Kasumi-1 (cell line): ENCODE measurements around the gene NUP54.

Experiments
- DNase-seq, 2 experiments: peaks; one replicate each; lab custom pipeline; 2025; lab: John Stamatoyannopoulos, UW

The NUP54 gene

DNA sequence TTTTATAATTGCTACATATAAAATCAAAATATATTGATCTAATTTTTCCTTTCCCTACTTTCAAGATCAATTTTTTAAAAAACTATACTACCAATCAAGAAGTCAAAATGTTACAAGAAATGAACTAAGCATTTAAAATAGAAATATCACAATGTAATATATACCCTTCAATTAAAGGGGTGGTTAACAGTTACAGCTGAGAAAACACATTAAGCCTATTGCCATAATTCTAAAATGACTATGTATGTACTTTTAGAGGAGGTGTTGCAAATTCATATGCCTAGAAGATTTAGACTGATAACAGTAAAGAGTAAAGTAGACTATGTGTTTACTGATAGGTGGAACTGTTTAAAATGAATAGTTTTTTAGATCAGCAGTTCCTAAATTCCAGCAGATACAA is 3.7 kb downstream of the NUP54 start:
- DNase-seq: no peak

DNA sequence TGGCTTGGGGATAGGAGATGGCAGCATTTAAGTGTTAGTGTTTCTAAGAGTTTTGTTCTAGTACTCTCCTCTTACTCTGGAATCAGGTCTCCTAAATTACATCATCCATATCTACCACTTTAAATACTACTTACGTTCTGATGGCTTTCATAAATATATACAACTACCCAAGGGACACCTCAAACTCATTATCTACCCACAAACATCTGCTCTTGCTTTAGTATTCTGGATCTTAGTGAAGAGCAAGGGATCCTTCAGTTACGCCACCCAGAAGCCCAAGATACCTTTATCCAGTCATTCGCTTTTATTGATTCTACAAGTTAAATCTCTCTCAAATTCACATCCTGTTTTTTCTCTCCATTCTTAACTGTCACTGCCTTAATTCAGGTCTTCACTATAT is 7.0 kb downstream of the NUP54 start:
- DNase-seq: no peak

DNA sequence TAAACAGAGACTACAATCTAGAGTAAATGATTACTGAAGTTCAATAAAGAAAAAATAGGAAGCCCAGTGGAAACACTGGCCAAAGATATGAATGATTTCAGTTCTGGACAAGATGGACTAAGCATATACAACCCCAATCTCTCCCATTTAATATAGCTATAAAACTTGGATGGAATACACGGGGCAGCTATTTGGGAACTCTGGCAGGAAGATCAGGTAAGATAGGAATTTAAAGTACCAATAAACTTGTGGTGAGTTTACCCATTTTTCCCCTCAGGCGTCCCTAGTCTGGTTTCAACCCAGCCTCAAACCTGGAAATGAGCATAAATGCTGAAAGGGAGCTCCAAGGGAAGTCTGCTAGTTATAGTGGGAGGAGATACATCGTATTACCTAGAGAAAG is 20.4 kb downstream of the NUP54 start:
- no peak for DNase-seq

DNA sequence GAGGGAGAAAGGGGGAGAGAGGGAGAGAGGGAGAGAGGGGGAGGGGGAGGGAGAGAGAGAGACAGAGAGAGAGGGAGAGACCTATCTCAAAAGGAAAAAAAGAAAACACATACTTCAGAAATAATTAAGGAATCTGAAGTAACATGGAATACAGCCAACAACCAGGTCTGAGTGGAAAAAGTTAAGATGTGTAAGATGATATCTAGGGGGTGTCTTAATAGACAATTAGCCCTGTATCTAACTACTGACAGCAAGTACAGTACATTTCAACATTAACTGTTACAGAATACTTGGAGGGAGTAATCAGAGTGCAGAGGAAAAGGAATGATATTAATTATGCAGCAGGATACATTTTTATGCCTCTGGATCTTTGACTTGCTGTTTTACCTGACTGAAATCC is 22.4 kb downstream of the NUP54 start:
- no peak for DNase-seq

DNA sequence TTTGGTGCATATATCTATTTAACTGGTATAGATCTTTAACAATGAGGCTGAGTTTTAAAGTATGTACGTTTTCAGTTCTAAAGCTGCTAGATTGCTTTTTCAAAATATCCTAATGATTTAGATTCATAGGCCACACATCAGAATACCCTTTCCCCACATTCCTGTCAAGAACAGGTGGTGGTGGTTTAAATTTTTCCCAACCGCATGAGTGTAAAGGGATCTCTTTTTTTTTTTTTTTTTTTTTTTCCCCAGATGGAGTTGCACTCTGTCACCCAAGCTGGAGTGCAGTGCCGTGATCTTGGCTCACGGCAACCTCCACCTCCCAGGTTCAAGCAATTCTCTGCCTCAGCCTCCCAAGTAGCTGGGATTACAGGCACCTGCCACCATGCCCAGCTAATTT is 28.0 kb downstream of the NUP54 start:
- DNase-seq: no peak

DNA sequence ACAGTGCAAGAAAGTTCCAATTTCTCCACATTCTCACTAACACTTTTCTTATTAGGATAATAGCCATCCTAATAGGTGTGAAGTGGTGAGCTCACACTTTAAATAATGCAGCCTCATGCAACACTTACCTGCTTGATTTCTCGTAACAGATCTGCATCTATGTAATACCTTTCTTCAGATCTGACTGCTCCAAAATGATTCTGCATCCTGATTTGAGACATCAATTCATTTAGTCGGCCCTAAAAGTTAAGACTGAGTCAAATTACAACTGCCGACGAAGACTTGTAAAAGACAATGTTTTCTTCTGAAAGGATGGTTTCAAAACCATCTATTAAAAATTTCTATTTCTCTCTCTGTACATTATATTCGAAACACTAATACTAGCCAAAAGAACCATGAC is 30.7 kb downstream of the NUP54 start:
- DNase-seq: no peak

DNA sequence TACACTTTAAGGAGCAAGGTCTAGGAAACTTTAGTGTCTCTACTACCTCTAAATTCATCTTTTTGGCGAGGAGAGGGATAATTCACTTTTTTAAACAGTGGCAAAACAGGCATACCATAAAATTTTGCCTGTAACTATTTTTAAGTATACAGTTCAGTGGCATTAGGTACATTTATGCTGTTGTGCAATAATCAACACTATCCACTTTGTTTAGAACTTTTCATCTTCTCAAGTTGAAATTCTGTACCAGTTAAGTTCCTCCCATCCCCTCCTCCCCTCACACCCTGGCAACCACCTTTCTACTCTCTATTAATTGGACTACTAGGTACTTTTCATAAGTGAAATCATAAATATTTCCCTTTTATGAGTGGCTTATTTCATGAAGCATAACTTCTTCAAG is 31.4 kb downstream of the NUP54 start:
- no peak for DNase-seq

DNA sequence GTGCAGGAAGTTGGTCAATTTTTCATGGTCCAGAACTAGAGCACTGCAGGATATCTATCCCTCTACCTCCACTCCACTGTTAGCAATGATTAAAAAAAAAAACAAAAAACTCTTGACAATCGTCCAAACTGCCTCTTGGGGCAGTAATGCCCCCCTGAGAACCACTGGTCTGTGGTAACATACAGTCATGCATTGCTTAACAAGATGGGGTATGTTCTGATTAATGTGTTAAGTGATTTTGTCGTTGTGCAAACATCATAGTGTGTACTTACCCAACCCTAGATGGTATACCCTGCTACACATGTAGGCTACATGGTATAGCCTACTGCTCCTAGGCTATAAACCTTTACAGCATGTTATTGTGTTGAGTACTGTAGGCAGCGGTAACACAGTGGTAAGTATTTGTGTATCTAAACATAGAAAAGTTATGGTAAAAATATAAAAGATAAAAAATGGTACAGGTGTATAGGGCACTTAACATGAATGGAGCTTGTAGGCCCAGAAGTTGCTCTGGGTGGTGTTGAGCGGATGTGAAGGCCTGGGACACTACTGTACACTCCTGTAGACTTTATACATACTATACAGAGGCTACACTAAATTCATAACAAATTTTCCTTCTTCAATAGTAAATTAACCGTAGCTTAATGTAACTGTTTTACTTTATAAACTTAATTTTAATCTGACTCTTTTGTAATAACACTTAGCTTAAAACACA is 39.6 kb downstream of the NUP54 start:
- DNase-seq: peak; percentile 18 to 42

DNA sequence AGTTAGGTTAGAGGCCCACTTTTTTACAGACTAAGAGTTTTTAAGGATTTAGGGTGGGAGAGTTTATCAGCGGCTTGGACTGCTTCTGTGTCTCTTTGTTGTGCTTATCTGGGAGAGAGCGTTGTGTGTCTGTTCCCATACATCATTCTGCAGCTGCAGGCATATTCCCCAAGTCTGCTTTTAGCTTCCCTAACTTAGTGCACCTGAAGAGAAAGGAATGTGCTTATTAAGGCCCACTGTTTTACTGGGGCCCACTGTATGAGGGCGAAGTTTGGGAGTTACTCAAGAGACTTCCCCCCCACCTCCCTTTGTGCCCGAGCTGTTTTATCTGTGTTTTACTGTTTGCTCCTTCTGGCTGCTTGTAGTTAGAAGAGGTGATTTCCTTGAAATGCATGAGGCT is 41.8 kb downstream of the NUP54 start:
- no peak for DNase-seq

DNA sequence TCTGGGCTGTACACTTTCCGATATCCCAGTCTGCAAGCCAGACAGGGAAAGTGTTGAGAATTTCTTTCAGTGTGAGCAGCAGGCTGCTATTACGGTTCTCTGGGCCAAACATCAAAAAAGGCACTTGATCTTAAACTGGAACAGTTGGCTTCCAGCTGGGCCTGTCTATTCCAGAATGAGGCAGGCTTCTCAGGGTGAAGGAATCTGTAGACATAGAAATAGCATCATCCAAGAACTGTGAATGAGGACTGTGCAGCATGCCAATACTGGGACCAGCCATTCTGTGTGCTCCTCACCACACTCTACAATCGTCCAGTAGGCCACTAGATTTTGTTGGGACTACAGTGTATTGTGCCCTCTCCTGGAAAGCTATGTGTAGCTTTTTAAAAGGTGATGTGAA is 42.5 kb downstream of the NUP54 start:
- DNase-seq: no peak

DNA sequence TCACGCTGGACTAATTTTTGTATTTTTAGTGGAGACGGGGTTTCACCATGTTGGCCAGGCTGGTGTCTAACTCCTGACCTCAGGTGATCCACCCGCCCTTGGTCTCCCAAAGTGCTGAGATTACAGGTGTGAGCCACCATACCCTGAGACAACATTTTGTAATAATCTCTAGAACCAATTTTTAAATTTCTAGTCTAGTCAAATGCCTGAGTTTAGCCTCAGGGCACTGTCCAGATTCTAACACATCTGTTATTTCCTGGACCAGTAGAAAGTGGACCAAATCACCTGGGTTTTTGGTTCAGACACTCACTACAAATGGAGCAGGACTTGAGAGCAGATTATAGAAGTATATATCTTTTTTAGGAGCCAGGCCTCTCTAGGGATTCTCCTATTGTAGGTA is 52.1 kb downstream of the NUP54 start:
- no peak for DNase-seq

DNA sequence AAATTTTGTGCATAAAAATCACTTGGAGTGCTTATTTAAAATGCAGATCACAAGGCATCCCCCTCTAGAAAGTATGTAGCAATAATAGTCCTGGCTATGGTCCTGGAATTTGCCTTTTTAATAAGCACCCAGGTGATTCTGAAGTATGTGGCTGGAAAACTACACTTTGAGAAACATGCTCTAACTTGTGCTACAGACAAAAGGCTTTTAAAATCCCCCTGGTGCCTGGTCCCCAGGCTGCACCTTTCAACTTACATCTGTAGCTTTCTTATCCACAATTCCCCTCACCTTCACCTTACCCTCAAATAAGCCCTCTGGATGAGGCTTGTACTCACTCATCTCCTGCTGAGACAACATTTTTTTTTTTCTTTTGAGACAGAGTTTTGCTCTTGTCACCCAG is 52.6 kb downstream of the NUP54 start:
- DNase-seq: no peak

DNA sequence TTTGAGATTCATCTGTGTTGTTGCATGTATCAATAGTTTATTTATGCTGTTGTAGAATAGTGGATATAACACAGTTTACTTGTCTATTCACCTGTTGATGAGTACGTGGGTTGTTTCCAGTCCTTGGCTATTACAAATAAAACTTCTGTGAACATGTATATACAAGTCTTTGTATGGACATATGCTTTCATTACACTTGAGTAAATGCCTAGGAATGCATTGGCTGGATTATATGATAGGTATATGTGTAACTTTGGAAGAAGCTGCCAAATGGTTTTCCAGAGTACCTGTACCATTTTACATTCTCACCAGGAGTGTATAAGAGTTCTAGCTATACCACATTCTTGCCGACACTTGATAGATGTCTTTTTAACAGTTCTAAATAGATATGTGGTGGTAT is 57.1 kb downstream of the NUP54 start:
- no peak for DNase-seq

DNA sequence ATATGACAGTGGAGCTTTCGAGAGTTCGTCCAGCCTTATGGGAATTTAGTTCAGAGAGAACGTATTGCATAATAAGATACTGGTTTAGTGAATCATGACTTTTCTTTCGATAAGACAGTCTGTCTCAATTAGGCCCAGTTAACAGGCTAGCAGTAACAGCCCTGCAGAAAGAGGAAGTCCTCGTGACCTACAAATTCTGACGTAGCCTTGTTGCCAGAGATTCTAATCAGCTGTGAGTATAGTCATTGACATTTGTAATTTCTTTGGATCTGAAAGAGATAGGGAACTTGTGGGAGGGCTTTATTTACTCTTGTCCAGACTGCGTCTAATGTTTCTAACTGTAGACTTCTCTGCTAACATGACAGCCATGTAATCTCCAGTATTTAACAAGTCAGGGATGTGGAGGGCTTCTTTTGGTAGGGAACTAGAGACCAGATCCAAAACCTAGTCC is 57.9 kb downstream of the NUP54 start:
- peak; percentile 92 to 94 for DNase-seq

DNA sequence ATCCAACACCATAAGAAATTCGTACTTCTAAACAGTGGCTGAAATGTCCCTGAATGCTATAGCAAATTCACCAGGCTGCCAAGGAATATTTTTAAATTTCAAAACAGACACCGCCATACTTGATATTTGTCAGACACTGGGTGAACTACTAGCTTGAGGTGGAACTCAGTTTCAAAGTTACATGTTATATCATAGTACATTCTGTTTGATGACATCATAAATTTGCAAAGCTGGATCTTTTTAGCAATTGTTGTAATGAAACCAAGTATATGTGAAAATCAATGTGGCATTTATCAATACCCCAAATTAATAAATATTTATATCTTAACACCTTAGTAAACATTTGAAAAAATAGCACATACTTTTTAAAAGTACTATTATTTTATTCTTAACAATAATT is 59.5 kb downstream of the NUP54 start:
- DNase-seq: no peak

DNA sequence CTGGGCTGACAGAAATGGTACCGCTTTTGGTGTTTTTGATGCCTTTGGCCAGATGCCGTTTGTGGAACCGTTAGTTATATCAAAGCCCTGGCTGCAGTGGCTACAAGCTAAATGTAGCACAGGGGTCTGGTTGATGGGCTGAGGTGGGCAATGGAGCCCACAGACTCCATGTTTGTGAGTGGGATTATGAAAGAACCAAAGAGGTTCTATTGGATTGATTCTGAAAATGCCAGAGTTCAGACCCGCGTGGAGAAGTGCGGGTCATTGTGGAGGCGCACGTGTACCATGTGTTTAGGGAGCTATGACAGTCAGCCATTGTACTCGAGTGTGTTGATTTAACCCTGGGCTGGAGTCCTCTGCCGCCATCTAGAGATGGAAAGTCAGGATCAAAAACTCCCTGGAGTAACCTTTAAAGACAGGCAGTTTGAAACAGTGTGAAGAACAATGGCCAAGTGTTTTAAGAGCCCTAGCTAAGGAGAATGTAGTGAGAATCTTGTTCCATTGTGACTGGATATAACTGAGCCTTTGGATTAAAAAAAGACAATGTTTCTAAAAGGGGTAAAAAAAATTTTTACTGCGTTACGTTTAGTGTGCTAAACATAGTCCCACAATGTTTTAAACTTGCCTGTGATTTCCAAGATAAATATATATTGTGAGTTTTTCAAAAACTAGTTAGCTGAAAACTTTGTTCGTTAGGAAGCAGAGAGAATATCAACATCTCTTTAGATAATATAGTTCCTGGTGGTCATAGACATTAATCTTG is 61.0 kb downstream of the NUP54 start:
- DNase-seq: peak; percentile 68 to 72

DNA sequence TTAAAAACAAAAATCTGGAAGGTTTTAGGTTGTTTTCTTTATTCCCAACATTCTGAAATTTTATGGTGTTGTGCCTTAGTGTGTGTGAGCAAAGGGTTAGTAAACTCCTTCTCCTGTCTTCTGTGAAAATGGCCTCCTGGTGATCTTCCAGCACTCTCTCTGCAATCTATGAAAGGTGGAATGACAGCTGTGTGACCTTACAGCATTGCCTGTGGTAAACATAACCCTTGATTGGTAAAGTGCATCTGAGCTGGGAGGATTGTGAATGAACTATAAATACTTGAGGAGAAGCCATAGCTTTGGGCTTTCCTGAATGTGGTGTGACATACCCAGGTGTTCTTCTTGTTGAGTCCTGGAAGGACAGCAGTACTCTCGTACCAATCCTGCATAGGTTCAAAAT is 63.7 kb downstream of the NUP54 start:
- no peak for DNase-seq

DNA sequence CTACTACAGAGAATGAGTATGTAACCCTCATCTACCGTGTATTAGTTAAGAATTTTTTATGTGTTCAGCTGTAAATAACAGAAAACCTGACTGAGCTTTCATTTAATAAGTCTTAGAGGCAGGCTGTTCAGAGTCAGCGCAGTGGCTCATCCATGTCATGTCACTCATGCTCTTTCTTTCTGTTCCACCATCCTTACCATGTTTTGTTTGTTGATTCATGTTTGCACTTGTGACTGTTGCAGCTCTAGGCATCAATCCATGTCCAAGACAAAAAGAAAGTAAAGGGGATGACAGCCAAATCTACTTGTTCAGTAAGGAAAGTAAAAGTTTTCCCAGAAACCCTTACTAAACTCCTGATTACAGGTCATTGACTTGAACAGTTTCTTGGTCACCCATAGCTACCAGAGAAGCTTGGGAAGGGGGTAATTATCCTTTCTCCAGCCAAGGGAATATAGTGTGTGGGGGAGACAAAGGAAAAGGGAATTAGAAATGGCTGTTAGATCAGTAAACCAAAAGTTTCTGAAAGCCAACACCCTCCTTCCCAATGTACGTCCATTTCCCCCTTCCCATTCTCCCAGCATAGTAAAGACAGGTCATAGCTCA is 64.7 kb downstream of the NUP54 start:
- DNase-seq: no peak

DNA sequence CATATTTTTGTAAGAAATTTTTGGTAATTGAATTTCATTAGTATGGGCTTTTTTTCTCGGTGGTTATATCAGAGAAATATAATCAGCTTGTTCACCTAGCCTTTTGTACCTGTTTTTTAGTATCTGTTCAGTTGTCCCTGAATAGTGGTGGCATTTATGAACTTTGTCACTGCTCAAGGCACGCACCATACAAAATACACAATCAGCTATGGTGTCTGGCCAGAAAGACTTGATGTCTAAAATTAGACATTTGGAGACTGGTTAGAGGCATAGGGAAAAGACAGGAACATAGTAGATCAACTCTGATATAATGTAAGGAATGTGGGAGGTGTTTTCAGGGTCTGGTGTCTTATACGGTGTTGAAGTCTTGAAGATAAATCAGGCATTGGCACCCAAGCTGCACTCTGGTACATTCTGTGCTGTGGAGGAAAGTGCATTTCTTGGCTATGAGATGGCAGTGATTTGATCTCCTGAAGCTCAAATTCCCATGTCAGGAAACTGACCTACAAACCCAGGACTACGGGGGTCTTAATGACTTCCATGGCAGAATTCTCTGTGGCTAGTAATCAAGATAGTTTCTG is 70.1 kb downstream of the NUP54 start:
- DNase-seq: no peak

DNA sequence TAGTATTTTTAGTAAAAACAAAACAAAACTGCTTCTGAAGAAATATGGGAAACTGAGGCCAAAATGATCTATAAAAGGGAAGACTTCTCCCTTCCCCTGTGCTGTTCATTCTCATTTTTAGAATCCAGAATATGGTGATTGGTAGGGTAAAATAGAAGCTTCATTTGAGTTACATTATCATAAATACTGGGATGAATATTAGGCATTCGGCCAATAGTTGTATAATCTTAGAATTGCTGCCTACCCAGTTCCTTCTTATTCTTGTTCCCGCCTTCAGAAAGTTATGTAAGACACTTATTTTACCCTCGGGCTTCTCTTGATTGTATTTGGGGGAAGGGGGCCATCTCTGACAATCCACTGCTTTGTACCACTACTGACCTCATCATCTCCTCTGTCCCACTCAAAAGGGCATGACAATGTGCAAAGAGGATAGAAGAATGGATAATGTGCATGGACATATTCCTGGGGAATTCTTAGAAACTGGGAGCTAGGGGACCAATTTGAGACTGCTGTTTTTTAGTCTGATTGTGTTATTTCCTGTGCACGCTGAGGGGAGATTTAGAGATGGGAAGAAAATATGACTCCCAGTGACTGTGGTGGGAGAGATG is 73.1 kb downstream of the NUP54 start:
- DNase-seq: no peak

DNA sequence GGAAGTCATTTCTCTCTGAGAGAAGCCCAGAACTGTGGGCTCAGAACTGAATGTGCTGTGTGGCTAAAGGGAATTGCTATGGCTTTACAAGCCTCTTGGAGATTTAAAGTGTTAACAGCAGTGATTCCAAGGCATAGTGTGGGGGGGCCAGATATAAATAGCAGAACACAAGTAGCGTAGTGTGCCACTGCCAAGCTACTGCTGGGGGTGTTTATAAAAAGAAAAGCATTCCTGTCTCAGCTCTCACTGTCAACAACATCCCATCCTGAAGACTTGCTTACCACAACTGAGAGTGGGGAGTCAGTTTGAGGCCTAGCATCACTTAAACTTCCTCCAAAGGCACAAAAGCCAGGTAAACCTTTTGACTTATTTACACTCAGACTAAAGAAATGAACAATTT is 73.7 kb downstream of the NUP54 start, which contains the start of gene ART3:
ART3 (plus strand) TSS at position 242 of the 400 bp plus-strand sequence. CDS start 1,181 bp downstream, outside the sequence.
- DNase-seq: no peak

DNA sequence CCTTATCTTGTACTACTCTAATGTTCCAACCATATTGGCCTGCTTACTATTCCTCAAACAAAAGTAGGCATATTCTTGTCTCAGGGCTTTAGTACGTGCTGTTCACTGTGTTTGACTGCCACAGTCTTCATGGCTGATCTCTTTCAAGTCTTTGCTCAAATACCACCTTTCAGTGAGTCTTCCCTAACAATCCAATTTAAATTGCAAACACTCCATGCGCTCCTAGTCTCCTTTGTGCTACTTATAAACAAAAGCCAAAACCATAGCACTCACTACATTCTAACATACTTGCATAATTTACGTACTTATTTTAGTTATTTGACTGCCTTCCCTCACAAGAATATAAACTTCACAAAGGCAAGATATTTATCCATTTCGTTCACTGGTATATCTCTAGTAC is 75.4 kb downstream of the NUP54 start:
- DNase-seq: no peak
